Uterus (tissue), 4 donors: ENCODE measurements around the gene MMRN2. TPM values are rescaled to one million over a fixed set of nuclear protein-coding genes. Genes with fewer than 3 reads are reported as not detected.
A peak's percentile ranks its signal among the peaks of the same experiment; 100 is the strongest.
"Not testable (repeated sequence)": the region's sequence is repeated elsewhere in the genome, so short reads cannot be mapped to it uniquely, and the experiment has no call there.

Experiments used
- DNase-seq, 2 donors: peaks; one replicate each; pipeline ENCODE4 v3.0.0-alpha.2; 2019 to 2020
- H3K27ac ChIP-seq, 2 donors: fragments of 200-600 bp; sonication (generic); 1 replicate in 1 of 2; 2 replicates in 1 of 2; pipeline ENCODE4 v1.5.1; 2016 to 2018
- H3K27me3 ChIP-seq, 2 donors: fragments of 200-600 bp; sonication (generic); one replicate each; pipeline ENCODE4 v1.5.1; 2018 to 2019; ENCODE audit warnings: control low read depth in 1 of 2
- H3K36me3 ChIP-seq, 2 donors: fragments of 200-600 bp; sonication (generic); one replicate each; pipeline ENCODE4 v1.5.1; 2019; ENCODE audit warnings: control low read depth in 1 of 2
- H3K4me1 ChIP-seq, 2 donors: fragments of 200-600 bp; sonication (generic); one replicate each; pipeline ENCODE4 v1.5.1; 2018 to 2019; ENCODE audit warnings: control low read depth in 1 of 2
- H3K4me3 ChIP-seq, 2 donors: fragments of 200-600 bp; sonication (generic); 1 replicate in 1 of 2; 2 replicates in 1 of 2; pipeline ENCODE4 v1.5.1; 2018 to 2019; ENCODE audit warnings: mild to moderate bottlenecking in 1 of 2
- H3K9me3 ChIP-seq, 2 donors: fragments of 200-600 bp; sonication (generic); one replicate each; pipeline ENCODE4 v1.5.1; 2019; ENCODE audit warnings: control low read depth in 1 of 2
- POLR2A ChIP-seq, 2 donors: fragments of 450-650 bp; IDR thresholded peaks; one replicate each; pipeline ENCODE4 v1.6.1; 2016; ENCODE audit warnings: antibody characterized with exemption in 2 of 2, mild to moderate bottlenecking in 1 of 2, moderate library complexity in 1 of 2
- intact Hi-C: fragments of 100-400 bp; cut with DNase I; formaldehyde crosslinking; loops from one replicate; pipeline ENCODE4 v1.15.1; 2023; ENCODE audit warnings: low total_unique reads
- total RNA-seq, 4 donors: library from RNA; depleted of rRNA in 3 of 4; stranded (reverse); fragments of >200 nt in 3 of 4; gene quantifications; one replicate each; pipeline versions ENCODE4 v1.1.0 to v1.2.4, GENCODE V29; 2014 to 2023
- TF ChIP-seq, protein P1 (sequence below), 4 experiments: fragments of 200-600 bp in 2 of 4; fragments of 450-650 bp in 2 of 4; sonication (generic) in 2 of 4; IDR thresholded peaks; one replicate each; pipeline ENCODE4 v1.5.1; 2016 to 2019; ENCODE audit warnings: antibody characterized with exemption in 4 of 4, mild to moderate bottlenecking in 2 of 4, moderate library complexity in 1 of 4
- donor health status: DM: yes; HTN: yes; CAD: no.

MMRN2 gene
- total RNA-seq, 4 donors from 2014 or later = 45.0 to 133 (median 74.2) TPM

DNA sequence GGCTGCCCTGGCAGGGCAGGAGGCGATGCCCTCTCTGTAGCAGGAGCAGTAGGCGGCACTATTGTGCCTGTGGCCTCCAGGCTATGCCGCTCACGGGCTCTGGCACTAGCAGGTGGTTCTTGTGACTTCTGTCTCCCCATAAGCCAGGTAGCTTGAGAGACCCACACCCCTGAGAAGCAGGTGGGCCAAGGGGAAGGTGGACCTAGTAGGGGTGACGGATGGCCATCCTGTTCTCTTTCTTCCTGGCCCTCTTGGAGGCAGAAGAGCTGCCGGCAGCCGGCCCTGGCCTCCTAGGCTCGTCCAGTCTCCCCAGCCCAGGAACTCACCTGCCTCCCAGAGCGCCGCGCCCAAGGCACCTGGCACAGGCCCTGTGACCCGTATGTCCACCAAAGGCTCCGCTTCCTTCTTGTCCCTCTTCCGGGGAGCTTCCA is 15.4 kb downstream of the MMRN2 start:
- intact Hi-C loops = no loop called here
- no peak overlapping the region for H3K27ac ChIP-seq
- DNase-seq = no peak
- no peak overlapping the region for H3K4me3 ChIP-seq
- H3K27me3 ChIP-seq = no peaks in the 10 kb centered on the region
- H3K9me3 ChIP-seq = no peaks in the 10 kb centered on the region
- TF ChIP-seq, protein P1, sequence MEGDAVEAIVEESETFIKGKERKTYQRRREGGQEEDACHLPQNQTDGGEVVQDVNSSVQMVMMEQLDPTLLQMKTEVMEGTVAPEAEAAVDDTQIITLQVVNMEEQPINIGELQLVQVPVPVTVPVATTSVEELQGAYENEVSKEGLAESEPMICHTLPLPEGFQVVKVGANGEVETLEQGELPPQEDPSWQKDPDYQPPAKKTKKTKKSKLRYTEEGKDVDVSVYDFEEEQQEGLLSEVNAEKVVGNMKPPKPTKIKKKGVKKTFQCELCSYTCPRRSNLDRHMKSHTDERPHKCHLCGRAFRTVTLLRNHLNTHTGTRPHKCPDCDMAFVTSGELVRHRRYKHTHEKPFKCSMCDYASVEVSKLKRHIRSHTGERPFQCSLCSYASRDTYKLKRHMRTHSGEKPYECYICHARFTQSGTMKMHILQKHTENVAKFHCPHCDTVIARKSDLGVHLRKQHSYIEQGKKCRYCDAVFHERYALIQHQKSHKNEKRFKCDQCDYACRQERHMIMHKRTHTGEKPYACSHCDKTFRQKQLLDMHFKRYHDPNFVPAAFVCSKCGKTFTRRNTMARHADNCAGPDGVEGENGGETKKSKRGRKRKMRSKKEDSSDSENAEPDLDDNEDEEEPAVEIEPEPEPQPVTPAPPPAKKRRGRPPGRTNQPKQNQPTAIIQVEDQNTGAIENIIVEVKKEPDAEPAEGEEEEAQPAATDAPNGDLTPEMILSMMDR (IDR thresholded peaks at IDR 0.05) = no peak
- peaks cover 0 to 4% of the 10 kb centered on the region in 2 donors for H3K4me1 ChIP-seq
- no peaks in the 10 kb centered on the region for H3K36me3 ChIP-seq

DNA sequence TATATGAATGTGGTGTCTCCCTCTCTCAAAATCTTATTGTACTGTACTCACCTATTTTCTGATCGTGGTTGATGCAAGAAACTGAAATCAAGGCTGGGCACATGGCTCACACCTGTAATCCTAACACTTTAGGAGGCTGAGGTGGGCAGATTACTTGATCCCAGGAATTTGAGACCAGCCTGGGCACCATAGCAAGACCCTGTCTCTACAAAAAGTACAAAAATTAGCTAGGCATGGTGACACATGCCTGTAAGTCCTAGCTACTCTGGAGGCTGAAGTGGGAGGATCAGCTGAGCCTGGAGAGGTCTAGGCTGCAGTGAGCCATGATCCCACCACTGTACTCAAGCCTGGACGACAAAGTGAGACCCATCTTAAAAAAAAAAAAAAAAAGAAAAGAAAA is 16.0 kb downstream of the MMRN2 start:
- no peak for DNase-seq
- no peak overlapping the region for H3K4me3 ChIP-seq
- no peak overlapping the region for H3K27ac ChIP-seq
- H3K36me3 ChIP-seq = no peaks in the 10 kb centered on the region
- intact Hi-C loops = no loop called here
- peaks cover 0 to 4% of the 10 kb centered on the region in 2 donors for H3K4me1 ChIP-seq
- no peaks in the 10 kb centered on the region for H3K9me3 ChIP-seq
- TF ChIP-seq, protein P1 (IDR thresholded peaks at IDR 0.05) = no peak
- TF ChIP-seq POLR2A (IDR thresholded peaks at IDR 0.05) = no peak
- no peaks in the 10 kb centered on the region for H3K27me3 ChIP-seq

DNA sequence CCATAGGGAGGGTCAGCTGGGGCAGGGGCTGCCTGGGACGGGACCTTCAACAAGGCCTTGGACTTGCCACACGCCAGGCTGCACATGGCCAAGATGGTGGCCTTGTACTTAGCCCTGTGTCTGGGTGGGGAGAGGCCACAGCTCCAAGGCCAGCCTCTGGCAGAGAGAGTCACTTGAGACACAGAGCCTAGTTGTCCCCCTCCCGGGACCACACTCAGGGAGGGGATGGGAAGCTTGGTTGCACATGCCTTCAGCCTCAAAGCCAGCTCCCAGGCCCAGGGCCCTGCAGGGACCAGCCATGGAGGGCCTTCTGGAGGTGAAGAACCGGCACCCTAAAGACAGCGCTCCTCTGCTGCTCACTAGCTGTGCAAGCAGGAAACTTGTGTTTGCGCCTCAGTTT is 16.7 kb downstream of the MMRN2 start:
- no peak overlapping the region for H3K4me3 ChIP-seq
- H3K36me3 ChIP-seq = no peaks in the 10 kb centered on the region
- H3K4me1 ChIP-seq = peaks cover 0 to 4% of the 10 kb centered on the region in 2 donors
- TF ChIP-seq POLR2A (IDR thresholded peaks at IDR 0.05) = no peak
- TF ChIP-seq, protein P1 (IDR thresholded peaks at IDR 0.05) = no peak
- no peaks in the 10 kb centered on the region for H3K27me3 ChIP-seq
- H3K27ac ChIP-seq = no peak overlapping the region
- DNase-seq = no peak
- no peaks in the 10 kb centered on the region for H3K9me3 ChIP-seq
- intact Hi-C loops = no loop called here

DNA sequence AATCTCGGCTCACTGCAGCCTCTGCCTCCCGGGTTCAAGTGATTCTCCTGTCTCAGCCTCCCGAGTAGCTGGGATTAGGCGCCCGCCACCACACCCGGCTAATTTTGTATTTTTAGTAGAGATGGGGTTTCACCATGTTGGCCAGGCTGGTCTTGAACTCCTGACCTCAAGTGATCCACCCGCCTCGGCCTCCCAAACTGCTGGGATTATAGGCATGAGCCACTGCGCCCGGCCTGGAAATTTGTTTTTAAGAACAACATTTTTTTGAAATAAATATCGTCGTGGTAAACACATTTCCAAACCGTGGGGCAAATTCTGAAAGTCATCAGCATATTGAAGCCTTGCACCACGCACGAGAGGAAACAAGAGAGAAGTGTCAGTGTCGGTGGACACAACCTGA is 17.3 kb downstream of the MMRN2 start:
- H3K36me3 ChIP-seq, H3K27me3 ChIP-seq, intact Hi-C loops, H3K9me3 ChIP-seq, H3K4me1 ChIP-seq, DNase-seq, H3K4me3 ChIP-seq: not testable (repeated sequence)
- H3K27ac ChIP-seq = peak overlapping the region in 1 of 2 donors; percentile 31

DNA sequence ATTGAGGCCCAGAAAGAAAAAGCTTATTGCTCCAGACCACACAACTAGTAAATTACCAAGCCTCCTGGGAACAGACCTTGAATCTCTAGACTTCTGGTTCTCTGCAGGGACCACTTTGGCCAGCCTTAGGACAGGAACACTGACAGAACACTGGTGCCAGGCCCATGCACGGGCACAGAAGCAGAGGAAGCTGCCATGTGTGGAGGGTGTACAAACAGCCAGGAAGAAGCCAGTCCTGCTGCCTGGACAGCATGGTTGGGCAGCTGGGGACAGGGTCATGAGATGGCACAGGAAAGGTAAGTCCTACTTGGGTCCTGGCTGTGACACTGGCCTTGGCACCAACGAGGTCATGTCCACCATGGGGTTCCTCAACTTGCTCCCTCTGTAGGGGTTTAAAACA is 19.2 kb downstream of the MMRN2 start:
- H3K27ac ChIP-seq = no peak overlapping the region
- no peaks in the 10 kb centered on the region for H3K27me3 ChIP-seq
- no peak for DNase-seq
- no peaks in the 10 kb centered on the region for H3K9me3 ChIP-seq
- no peaks in the 10 kb centered on the region for H3K36me3 ChIP-seq
- no peak for TF ChIP-seq POLR2A (IDR thresholded peaks at IDR 0.05)
- TF ChIP-seq, protein P1 (IDR thresholded peaks at IDR 0.05) = no peak
- intact Hi-C loops = no loop called here
- no peak overlapping the region for H3K4me3 ChIP-seq
- peaks cover 0 to 4% of the 10 kb centered on the region in 2 donors for H3K4me1 ChIP-seq

DNA sequence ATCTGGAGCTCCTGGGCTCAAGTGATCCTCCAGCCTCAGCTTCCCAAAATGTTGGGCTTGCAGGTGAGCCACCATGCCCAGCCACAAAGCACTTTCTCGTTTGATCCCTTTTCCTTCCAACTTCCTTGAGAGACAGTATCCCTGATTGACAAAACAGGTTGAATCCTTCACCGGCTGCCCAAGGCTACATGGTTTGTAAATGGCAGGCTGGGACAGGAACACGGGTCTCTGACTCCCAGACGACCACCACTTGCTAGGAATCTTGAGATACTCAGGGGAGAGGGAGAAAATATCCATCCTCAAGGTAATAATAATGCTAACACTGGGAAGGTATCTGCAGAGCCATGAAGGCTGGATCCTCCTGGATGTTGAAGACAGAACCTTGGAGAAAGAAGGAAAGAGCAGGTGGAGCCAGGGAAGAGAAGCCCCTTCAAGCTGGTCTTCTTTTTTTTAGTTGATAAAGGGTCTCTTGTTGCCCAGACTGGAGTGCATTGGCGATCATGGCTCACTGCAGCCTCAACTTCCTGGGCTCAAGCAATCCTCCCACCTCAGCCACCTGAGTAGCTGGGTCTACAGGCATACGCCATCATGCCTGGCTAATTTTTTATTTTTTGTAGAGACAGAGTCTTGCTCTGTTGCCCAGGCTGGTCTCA is 19.8 kb downstream of the MMRN2 start:
- no peak for DNase-seq
- intact Hi-C loops = no loop called here
- TF ChIP-seq POLR2A (IDR thresholded peaks at IDR 0.05) = no peak
- TF ChIP-seq, protein P1 (IDR thresholded peaks at IDR 0.05) = no peak
- no peak overlapping the region for H3K27ac ChIP-seq
- H3K9me3 ChIP-seq = no peaks in the 10 kb centered on the region
- no peaks in the 10 kb centered on the region for H3K36me3 ChIP-seq
- peaks cover 0 to 3% of the 10 kb centered on the region in 2 donors for H3K4me1 ChIP-seq
- no peak overlapping the region for H3K4me3 ChIP-seq
- no peaks in the 10 kb centered on the region for H3K27me3 ChIP-seq
